Natural killer cell (primary cell): ENCODE measurements around the gene TUBB1. TPM values are rescaled to one million over a fixed set of nuclear protein-coding genes. Genes with fewer than 3 reads are reported as not detected.

Experiments used
- ATAC-seq, 3 donors: fragments of 150-1000 bp in 2 of 3; fragments of 200-7000 bp in 1 of 3; cut with Tn5 transposase; 1 replicate in 1 of 3; 2 replicates in 2 of 3; pipeline ENCODE4 v1.10.0; 2021; ENCODE audit warnings: mild to moderate bottlenecking in 2 of 3, moderate library complexity in 2 of 3
- DNase-seq, 2 donors: peaks; one replicate each; pipeline versions ENCODE4 v3.0.0 to v3.0.0-alpha.2; 2013 to 2021; ENCODE audit warnings: mixed read lengths in 1 of 2
- H3K27ac ChIP-seq: one replicate; pipeline ENCODE4 v1.5.1; 2013; ENCODE audit warnings: mild to moderate bottlenecking, low read length
- H3K27me3 ChIP-seq: one replicate; pipeline ENCODE4 v1.6.1; 2013; ENCODE audit warnings: low read length; ENCODE audit not compliant: control insufficient read depth, insufficient read depth
- H3K36me3 ChIP-seq: one replicate; pipeline ENCODE4 v1.6.1; 2013; ENCODE audit warnings: low read length; ENCODE audit not compliant: control insufficient read depth, insufficient read depth
- H3K4me1 ChIP-seq: one replicate; pipeline ENCODE4 v1.6.1; 2013; ENCODE audit warnings: low read length; ENCODE audit not compliant: control insufficient read depth, insufficient read depth
- H3K4me3 ChIP-seq: one replicate; pipeline ENCODE4 v1.5.1; 2013; ENCODE audit warnings: low read length
- H3K9me3 ChIP-seq: one replicate; pipeline ENCODE4 v1.6.1; 2013; ENCODE audit warnings: low read length; ENCODE audit not compliant: control insufficient read depth, insufficient read depth
- H3K27ac Mint-ChIP-seq, 2 donors: one replicate each; pipeline ENCODE4 v1.8.0; 2022; ENCODE audit warnings: mild to moderate bottlenecking in 2 of 2, mixed read lengths in 2 of 2, moderate library complexity in 1 of 2
- H3K27me3 Mint-ChIP-seq, 2 donors: one replicate each; pipeline ENCODE4 v1.8.0; 2022; ENCODE audit warnings: low read depth in 2 of 2, mixed read lengths in 2 of 2
- H3K36me3 Mint-ChIP-seq: one replicate; pipeline ENCODE4 v1.8.0; 2022; ENCODE audit warnings: mixed read lengths
- H3K4me1 Mint-ChIP-seq, 2 donors: one replicate each; pipeline ENCODE4 v1.8.0; 2022; ENCODE audit warnings: mixed read lengths in 2 of 2
- H3K4me3 Mint-ChIP-seq: one replicate; pipeline ENCODE4 v1.8.0; 2022; ENCODE audit warnings: mild to moderate bottlenecking, moderate library complexity, mixed read lengths
- H3K9me3 Mint-ChIP-seq, 2 donors: one replicate each; pipeline ENCODE4 v1.8.0; 2022; ENCODE audit warnings: mixed read lengths in 2 of 2
- CTCF ChIP-seq: fragments of 200-600 bp; IDR thresholded peaks from one replicate; pipeline ENCODE4 v1.8.0; 2022; ENCODE audit warnings: antibody characterized with exemption
- WGBS: methylation state at CpG from one replicate; pipeline ENCODE4 v1.1.7; 2013; ENCODE audit warnings: missing lambda C conversion rate; ENCODE audit not compliant: insufficient coverage; 5-methylcytosine and 5-hydroxymethylcytosine counted together
- intact Hi-C: fragments of 100-400 bp; cut with micrococcal nuclease; formaldehyde crosslinking; loops from one replicate; pipeline ENCODE4 v1.14.2; 2022
- total RNA-seq, 4 donors: library from RNA; stranded (reverse); fragments of 120-200 nt in 1 of 4; gene quantifications; one replicate each; pipeline versions ENCODE4 v1.2.3 to v1.2.4, GENCODE V29; 2013 to 2022

TUBB1 gene
- total RNA-seq, 3 donors from 2014 or later (not counting 1 experiment from before 2014, with no cell fraction given): 4.3 to 46.9 (median 18.8) TPM

- no peak overlapping the region for H3K27ac ChIP-seq
- 91% methylated on average over 3 of the region's 3 CpGs for WGBS
- no peak for DNase-seq
- H3K4me3 ChIP-seq: no peak overlapping the region
- ATAC-seq: no peak
- no peaks in the 10 kb centered on the region for H3K27me3 ChIP-seq
- peaks cover 0 to 2% of the 10 kb centered on the region in 2 donors for H3K27me3 Mint-ChIP-seq
- no peaks in the 10 kb centered on the region for H3K36me3 ChIP-seq
- H3K4me1 ChIP-seq: peaks cover 7% of the 10 kb centered on the region
- no peaks in the 10 kb centered on the region for H3K9me3 ChIP-seq
- no peak overlapping the region for H3K27ac Mint-ChIP-seq
- intact Hi-C loops: no loop called here
- no peak for TF ChIP-seq CTCF
- H3K4me3 Mint-ChIP-seq: no peak overlapping the region
- H3K9me3 Mint-ChIP-seq: peaks cover 0 to 5% of the 10 kb centered on the region in 2 donors
- H3K36me3 Mint-ChIP-seq: no peaks in the 10 kb centered on the region
- no peaks in the 10 kb centered on the region for H3K4me1 Mint-ChIP-seq
These were observed 43.0 kb upstream of the TUBB1 start for GRCh38 chr20:58976061-58976730.

- peaks cover 0 to 2% of the 10 kb centered on the region in 2 donors for H3K27me3 Mint-ChIP-seq
- H3K27ac Mint-ChIP-seq: no peak overlapping the region
- peaks cover 9 to 17% of the 10 kb centered on the region in 2 donors for H3K4me1 Mint-ChIP-seq
- intact Hi-C loops: no loop called here
- Histone ChIP-seq H3K4me3 (no peak overlapping the region), H3K36me3 (no peaks in the 10 kb centered on the region), H3K27me3 (no peaks in the 10 kb centered on the region), H3K27ac (no peak overlapping the region), H3K9me3 (no peaks in the 10 kb centered on the region), H3K4me1 (peaks cover 26% of the 10 kb centered on the region)
- H3K4me3 Mint-ChIP-seq: no peak overlapping the region
- no peak for TF ChIP-seq CTCF
- 70% methylated on average over 6 of the region's 6 CpGs for WGBS
- H3K36me3 Mint-ChIP-seq: no peaks in the 10 kb centered on the region
- peaks cover 0 to 5% of the 10 kb centered on the region in 2 donors for H3K9me3 Mint-ChIP-seq
- ATAC-seq (no peak), DNase-seq (peak in 1 of 2 donors; percentile 2)
These were observed 40.7 kb upstream of the TUBB1 start for GRCh38 chr20:58978351-58979190.

GRCh38 chr20:58980711-58981627 lies 38.3 kb upstream of the TUBB1 start, which contains the start of gene NELFCD:
TSS of gene NELFCD (plus strand) at chr20:58981256. CDS start at chr20:58981310, 54 bp downstream.
- peaks cover 0 to 3% of the 10 kb centered on the region in 2 donors for H3K9me3 Mint-ChIP-seq
- no peaks in the 10 kb centered on the region for H3K36me3 Mint-ChIP-seq
- peak within 1 kb of the TSS; percentile 70 to 87 for H3K27ac Mint-ChIP-seq
- peak; percentile 87 to 95 for DNase-seq
- Histone ChIP-seq H3K4me1 (peaks cover 33% of the 10 kb centered on the region), H3K9me3 (no peaks in the 10 kb centered on the region), H3K4me3 (peak within 1 kb of the TSS; percentile 89), H3K36me3 (peaks cover 2% of the 10 kb centered on the region), H3K27me3 (no peaks in the 10 kb centered on the region), H3K27ac (peak within 1 kb of the TSS; percentile 66)
- WGBS: 5% methylated on average over 109 of the region's 109 CpGs
- intact Hi-C loops: loop anchor here (1.0 to 5.0 kb wide), 3 partner anchors 74 to 674 kb away; partner anchors contain the start of gene RAB22A
- H3K4me1 Mint-ChIP-seq: peaks cover 21 to 29% of the 10 kb centered on the region in 2 donors
- H3K4me3 Mint-ChIP-seq: peak within 1 kb of the TSS; percentile 77
- no peaks in the 10 kb centered on the region for H3K27me3 Mint-ChIP-seq
- ATAC-seq: peak; percentile 86 to 94 (median 87)
- TF ChIP-seq CTCF: no peak
